Skeletal muscle satellite cell (primary cell): ENCODE measurements around the gene KIF5C.

Source experiments
- H3K27me3 ChIP-seq: 2 replicates; pipeline ENCODE4 v1.7.0; 2013; ENCODE audit warnings: low read length; ENCODE audit not compliant: control insufficient read depth, insufficient read depth
- H3K36me3 ChIP-seq: 2 replicates; pipeline ENCODE4 v1.7.0; 2013; ENCODE audit warnings: mild to moderate bottlenecking, control low read depth, low read length; ENCODE audit not compliant: insufficient read depth
- H3K4me1 ChIP-seq: 2 replicates; pipeline ENCODE4 v1.7.0; 2013; ENCODE audit warnings: low read length; ENCODE audit not compliant: control insufficient read depth, insufficient read depth
- H3K4me2 ChIP-seq: 2 replicates; pipeline ENCODE4 v1.7.0; 2013; ENCODE audit warnings: mild to moderate bottlenecking, low read length
- H3K4me3 ChIP-seq: 2 replicates; pipeline ENCODE4 v1.7.0; 2013; ENCODE audit warnings: low read length
- H3K9ac ChIP-seq: 2 replicates; pipeline ENCODE4 v1.7.0; 2013; ENCODE audit warnings: mild to moderate bottlenecking, low read depth, low read length, moderate library complexity
- H3K9me3 ChIP-seq: replicated peaks from 2 replicates; pipeline ENCODE4 v1.7.0; 2013; ENCODE audit warnings: mild to moderate bottlenecking, control low read depth, low read length

Gene KIF5C

GRCh38 chr2:148993351-148993750, 118.3 kb downstream of the KIF5C start:
- Histone ChIP-seq H3K27me3 (peaks cover 12% of the 10 kb centered on the region), H3K36me3 (no peaks in the 10 kb centered on the region), H3K4me3 (no peak overlapping the region), H3K9me3 (no peaks in the 10 kb centered on the region), H3K4me1 (no peaks in the 10 kb centered on the region), H3K4me2 (no peak overlapping the region), H3K9ac (no peak overlapping the region)

GRCh38 chr2:148994341-148994740, 119.3 kb downstream of the KIF5C start:
- no peak overlapping the region for H3K9ac ChIP-seq
- H3K36me3 ChIP-seq, result no peaks in the 10 kb centered on the region
- no peaks in the 10 kb centered on the region for H3K9me3 ChIP-seq
- H3K4me3 ChIP-seq, result no peak overlapping the region
- H3K27me3 ChIP-seq, result peaks cover 14% of the 10 kb centered on the region
- H3K4me2 ChIP-seq, result no peak overlapping the region
- H3K4me1 ChIP-seq, result no peaks in the 10 kb centered on the region

GRCh38 chr2:148996805-148997204, 121.8 kb downstream of the KIF5C start:
- Histone ChIP-seq H3K9me3 (no peaks in the 10 kb centered on the region), H3K36me3 (no peaks in the 10 kb centered on the region), H3K4me3 (no peak overlapping the region), H3K9ac (no peak overlapping the region), H3K4me1 (peaks cover 3% of the 10 kb centered on the region), H3K27me3 (peaks cover 28% of the 10 kb centered on the region), H3K4me2 (no peak overlapping the region)

DNA sequence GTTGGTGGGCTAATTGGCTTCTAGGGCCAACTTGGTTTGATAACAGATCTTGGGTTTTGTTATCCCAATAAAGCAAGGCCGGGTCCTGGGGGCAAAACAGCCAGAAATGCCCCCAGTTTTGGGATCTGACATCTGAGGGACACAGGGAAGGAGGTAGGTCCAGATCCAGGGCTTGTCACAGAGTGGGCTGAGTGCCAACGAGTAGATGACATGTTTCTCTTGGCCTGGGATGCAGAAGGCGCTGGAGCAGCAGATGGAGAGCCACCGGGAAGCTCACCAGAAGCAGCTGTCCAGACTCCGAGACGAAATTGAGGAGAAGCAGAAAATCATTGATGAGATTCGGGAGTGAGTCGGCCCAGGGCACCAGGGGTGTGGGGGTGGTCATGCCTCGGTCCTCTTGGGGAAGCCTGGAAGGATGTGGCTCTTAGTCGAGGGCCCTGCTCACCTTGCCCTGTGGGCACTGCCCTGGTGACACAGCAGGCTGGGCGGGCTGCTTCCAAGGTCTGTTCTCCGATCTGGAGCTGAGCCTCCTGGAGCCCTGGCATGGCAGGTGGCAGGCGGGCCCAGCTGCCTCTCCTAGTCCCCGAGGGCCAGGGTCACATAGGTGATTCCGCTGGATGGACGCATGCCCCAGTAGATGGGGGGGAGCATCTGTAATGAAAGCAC, 123.3 kb downstream of the KIF5C start:
- Histone ChIP-seq H3K4me3 (no peak overlapping the region), H3K4me2 (no peak overlapping the region), H3K4me1 (peaks cover 3% of the 10 kb centered on the region), H3K36me3 (no peaks in the 10 kb centered on the region), H3K9ac (no peak overlapping the region), H3K9me3 (no peaks in the 10 kb centered on the region), H3K27me3 (peaks cover 28% of the 10 kb centered on the region)

DNA sequence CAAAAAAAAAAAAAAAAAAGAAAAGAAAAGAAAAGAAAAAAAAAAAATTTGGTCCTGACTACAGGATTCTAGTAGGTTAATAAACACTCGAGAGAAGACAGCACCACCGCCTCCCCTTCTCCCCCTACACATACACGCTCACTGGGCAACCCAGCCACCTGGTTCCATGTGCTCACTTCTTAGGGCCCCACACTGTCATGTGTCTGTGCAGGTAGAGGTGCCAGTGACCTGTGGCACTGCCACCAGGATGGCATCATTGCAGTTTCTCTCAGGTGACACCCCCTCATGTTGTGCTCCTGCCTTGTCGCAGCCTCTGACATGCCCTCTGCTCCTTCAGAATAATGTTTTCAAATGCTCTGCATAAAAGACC, 123.8 kb downstream of the KIF5C start:
- Histone ChIP-seq H3K9ac (no peak overlapping the region), H3K4me3 (no peak overlapping the region), H3K9me3 (no peaks in the 10 kb centered on the region), H3K27me3 (peaks cover 28% of the 10 kb centered on the region), H3K4me1 (peaks cover 3% of the 10 kb centered on the region), H3K36me3 (no peaks in the 10 kb centered on the region), H3K4me2 (no peak overlapping the region)

DNA sequence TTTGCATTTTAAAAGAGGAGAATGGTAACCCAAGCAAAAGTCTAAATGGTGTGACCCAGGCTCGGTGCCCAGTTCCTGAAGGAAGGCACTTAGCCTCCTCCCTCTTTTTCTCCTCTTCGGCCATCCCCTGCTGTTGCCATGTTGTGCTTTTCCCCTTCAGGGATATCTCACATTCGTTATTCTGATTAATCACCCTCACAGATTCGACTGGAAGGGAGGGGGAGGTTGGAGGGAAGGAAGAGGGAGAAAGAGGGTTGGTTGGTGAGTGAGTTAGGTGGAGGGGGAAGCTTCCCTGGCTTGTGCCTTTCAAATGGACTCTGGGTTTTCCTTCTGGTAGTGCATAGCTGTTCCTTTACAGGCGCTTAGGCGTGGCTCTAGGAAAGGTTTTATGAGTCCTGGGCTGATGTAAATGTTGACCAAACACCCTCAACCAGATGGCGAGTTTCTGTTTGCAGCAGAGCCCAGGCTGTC, 124.5 kb downstream of the KIF5C start:
- Histone ChIP-seq H3K4me3 (no peak overlapping the region), H3K36me3 (no peaks in the 10 kb centered on the region), H3K27me3 (peaks cover 22% of the 10 kb centered on the region), H3K9me3 (no peaks in the 10 kb centered on the region), H3K4me1 (peaks cover 3% of the 10 kb centered on the region), H3K4me2 (no peak overlapping the region), H3K9ac (no peak overlapping the region)

DNA sequence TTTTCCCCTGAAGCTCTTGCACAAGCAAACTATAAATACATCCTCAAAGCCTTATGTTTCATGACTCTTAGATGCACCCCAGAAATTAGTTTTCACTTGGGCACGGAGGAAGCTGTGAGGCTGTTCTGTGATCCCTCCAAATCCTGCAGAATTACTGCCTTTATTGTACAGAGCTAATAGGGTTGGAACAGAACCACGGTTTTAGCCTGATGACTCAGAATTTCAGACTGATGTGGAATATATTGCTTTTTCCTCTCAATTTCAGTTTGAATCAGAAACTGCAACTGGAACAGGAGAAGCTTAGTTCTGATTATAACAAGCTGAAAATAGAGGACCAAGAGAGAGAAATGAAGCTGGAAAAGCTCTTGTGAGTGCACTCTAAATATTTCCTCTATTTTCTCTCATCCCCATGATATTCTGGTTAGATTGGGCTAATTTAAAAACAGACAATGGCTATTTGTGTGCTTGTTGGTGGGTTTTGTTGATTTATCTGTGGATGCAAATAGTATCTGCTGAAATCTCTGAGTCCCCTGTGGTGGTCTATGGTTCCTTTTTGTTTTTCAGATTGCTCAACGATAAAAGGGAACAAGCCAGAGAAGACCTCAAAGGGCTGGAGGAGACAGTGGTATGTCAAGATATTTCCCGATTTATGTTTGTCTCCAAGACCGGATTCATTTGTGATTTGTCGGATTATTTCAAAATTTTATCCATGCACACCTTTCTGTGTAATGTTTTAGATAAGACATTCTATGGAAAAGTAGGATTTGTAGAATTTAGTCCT, 125.3 kb downstream of the KIF5C start:
- Histone ChIP-seq H3K9ac (no peak overlapping the region), H3K36me3 (no peaks in the 10 kb centered on the region), H3K4me2 (no peak overlapping the region), H3K27me3 (peaks cover 25% of the 10 kb centered on the region), H3K9me3 (no peaks in the 10 kb centered on the region), H3K4me1 (peaks cover 3% of the 10 kb centered on the region), H3K4me3 (no peak overlapping the region)

DNA sequence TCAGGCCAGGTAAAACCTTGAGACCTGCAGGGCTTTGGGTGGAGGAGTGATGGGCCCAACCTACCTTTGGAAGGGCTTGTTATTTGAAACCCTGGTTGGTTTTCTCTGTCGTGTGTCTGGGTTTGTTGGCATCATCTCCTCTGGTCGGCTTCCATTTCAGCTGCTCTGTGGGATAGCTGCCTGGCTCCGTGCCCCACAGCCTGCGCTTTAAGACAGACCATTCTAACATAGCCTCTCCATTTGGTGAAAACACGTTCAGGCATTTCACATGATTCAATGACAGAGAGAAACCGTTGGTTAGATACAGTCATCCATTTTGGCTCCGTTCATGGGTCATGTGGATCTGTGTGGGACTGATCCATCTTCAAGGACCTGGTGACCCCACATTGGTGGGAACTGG, 126.5 kb downstream of the KIF5C start:
- H3K9ac ChIP-seq, result no peak overlapping the region
- peaks cover 36% of the 10 kb centered on the region for H3K27me3 ChIP-seq
- no peak overlapping the region for H3K4me2 ChIP-seq
- H3K4me3 ChIP-seq, result no peak overlapping the region
- H3K36me3 ChIP-seq, result no peaks in the 10 kb centered on the region
- peaks cover 3% of the 10 kb centered on the region for H3K4me1 ChIP-seq
- no peaks in the 10 kb centered on the region for H3K9me3 ChIP-seq

- Histone ChIP-seq H3K36me3 (no peaks in the 10 kb centered on the region), H3K4me1 (peaks cover 3% of the 10 kb centered on the region), H3K9ac (no peak overlapping the region), H3K27me3 (peaks cover 40% of the 10 kb centered on the region), H3K9me3 (no peaks in the 10 kb centered on the region), H3K4me2 (no peak overlapping the region), H3K4me3 (no peak overlapping the region)
Measured at GRCh38 chr2:149002378-149002890, 127.4 kb downstream of the KIF5C start.

GRCh38 chr2:149002891-149003740, 128.1 kb downstream of the KIF5C start:
- Histone ChIP-seq H3K4me3 (no peak overlapping the region), H3K27me3 (peaks cover 36% of the 10 kb centered on the region), H3K9me3 (no peaks in the 10 kb centered on the region), H3K4me1 (peaks cover 3% of the 10 kb centered on the region), H3K4me2 (no peak overlapping the region), H3K9ac (no peak overlapping the region), H3K36me3 (no peaks in the 10 kb centered on the region)

GRCh38 chr2:149004836-149005235, 129.8 kb downstream of the KIF5C start:
- Histone ChIP-seq H3K9me3 (no peaks in the 10 kb centered on the region), H3K36me3 (no peaks in the 10 kb centered on the region), H3K4me1 (peaks cover 3% of the 10 kb centered on the region), H3K4me3 (no peak overlapping the region), H3K4me2 (no peak overlapping the region), H3K27me3 (peaks cover 27% of the 10 kb centered on the region), H3K9ac (no peak overlapping the region)
